Heart right ventricle (tissue), 16 donors: ENCODE data around the gene PSAT1. TPM values are rescaled to one million over a fixed set of nuclear protein-coding genes. Genes with fewer than 3 reads are reported as not detected.
A peak's percentile ranks its signal among the peaks of the same experiment; 100 is the strongest.

ENCODE experiments used
- ATAC-seq, 8 donors: fragments of 200-7000 bp; cut with Tn5 transposase; one replicate each; pipeline ENCODE4 v1.9.1; 2020; ENCODE audit warnings: mild to moderate bottlenecking in 8 of 8, moderate library complexity in 8 of 8, moderate number of reproducible peaks in 1 of 8
- DNase-seq, 2 donors: peaks; one replicate each; pipeline ENCODE4 v3.0.0-alpha.2; 2020
- H3K27ac ChIP-seq, 10 donors: fragments of 200-600 bp; sonication (generic) in 2 of 10; one replicate each; pipeline versions ENCODE4 v1.5.0 to v1.8.0; 2020 to 2022; ENCODE audit warnings: mild to moderate bottlenecking in 3 of 10
- H3K27me3 ChIP-seq, 7 donors: fragments of 200-600 bp; one replicate each; pipeline ENCODE4 v1.8.0; 2021 to 2022; ENCODE audit warnings: mild to moderate bottlenecking in 2 of 7
- H3K36me3 ChIP-seq, 9 donors: fragments of 200-600 bp; sonication (generic) in 1 of 9; one replicate each; pipeline versions ENCODE4 v1.5.0 to v1.8.0; 2020 to 2022; ENCODE audit warnings: mild to moderate bottlenecking in 2 of 9
- H3K4me1 ChIP-seq, 9 donors: fragments of 200-600 bp; sonication (generic) in 1 of 9; one replicate each; pipeline versions ENCODE4 v1.5.0 to v1.8.0; 2020 to 2022; ENCODE audit warnings: mild to moderate bottlenecking in 4 of 9
- H3K4me3 ChIP-seq, 10 donors: fragments of 200-600 bp; sonication (generic) in 2 of 10; one replicate each; pipeline versions ENCODE4 v1.5.0 to v1.8.0; 2020 to 2022; ENCODE audit warnings: mild to moderate bottlenecking in 7 of 10, moderate library complexity in 2 of 10
- H3K9me3 ChIP-seq, 11 donors: fragments of 200-600 bp in 10 of 11; sonication (generic) in 2 of 11; one replicate each; pipeline versions ENCODE4 v1.5.0 to v1.8.0; 2013 to 2022; ENCODE audit warnings: mild to moderate bottlenecking in 2 of 11, control low read depth in 1 of 11, moderate library complexity in 1 of 11
- WGBS, 2 donors: extraction: QIAGEN DNeasy Blood & Tissue Kit; methylation state at CpG; one replicate each; pipeline ENCODE4 v1.1.7; 2013; ENCODE audit warnings: inconsistent platforms in 1 of 2; 5-methylcytosine and 5-hydroxymethylcytosine counted together
- intact Hi-C, 10 donors: fragments of 100-400 bp; cut with DNase I; formaldehyde crosslinking; loops; one replicate each; pipeline versions ENCODE4 v1.11.1 to v1.14.2; 2022
- polyA plus RNA-seq, 2 donors: library from polyadenylated mRNA; stranded (reverse); fragments of 200-250 nt; gene quantifications; one replicate each; pipeline ENCODE4 v1.2.3, GENCODE V29; 2013
- total RNA-seq, 10 donors: library from RNA; stranded (reverse); fragmentation: NEBNext Ultra II Directional in 3 of 10; extraction: Animal tissue kit (Norgen Biotek cat#: 25700) in 3 of 10; gene quantifications; one replicate each; pipeline versions ENCODE4 v1.2.1 to v1.2.4, GENCODE V29; 2021 to 2023
- TF ChIP-seq, protein P1 (sequence below), 9 donors: fragments of 200-600 bp; sonication (generic) in 2 of 9; IDR thresholded peaks; one replicate each; pipeline versions ENCODE4 v1.5.0 to v1.8.0; 2021 to 2022; ENCODE audit warnings: antibody characterized with exemption in 9 of 9, mild to moderate bottlenecking in 5 of 9, moderate library complexity in 1 of 9
- donor health status: Arrhythmogenic right ventricular cardiomyopathy.
- donor health status: ischemic (EF 13 %, LVEDD 7.1; RV severe dilation, severe dysfunction).
- donor health status: healthy with polysubstance abuse.
- donor health status: DM: no; HTN: yes; CAD: no.
- donor health status: DM: no; HTN: no; CAD: no.
- donor health status: ischemic (EF 25% LVEDD 6.9; RV normal size, moderate dysfunction).
- donor health status: ischemic (EF 25% LVEDD 5.7; RV mildly dilated, moderate dysfunction).
- donor health status: healthy.
- donor health status: DM: yes; HTN: yes; CAD: no.
- donor health status: Ischemic cardiomyopathy.
- donor health status: ischemic (EF 35%, LVEDD 5.7; RV mildly dilated, moderate dysfunction).
- donor health status: nonischemic (EF 11% LVEDD 7.7; RV severe dilation, severe dysfunction).
- donor health status: DM: yes; HTN: yes; CAD: no.
- donor health status: PGD.
- donor health status: ischemic (EF 29% LVEDD 5.4; RV normal size, mild dysfunction).
- donor health status: nonischemic (EF 23%, LVEDD 6.1; RV moderate dilation, normal function).

PSAT1 gene
- total and polyA plus RNA-seq, 12 donors, result 0.28 to 4.0 (median 0.56) TPM; not detected in 1

GRCh38 chr9:78324682-78325081, 27.8 kb downstream of the PSAT1 start:
- Histone ChIP-seq H3K36me3 (no peaks in the 10 kb centered on the region), H3K9me3 (peaks cover 0 to 3% (median 0%) of the 10 kb centered on the region in 11 donors), H3K4me1 (peaks cover 0 to 8% (median 4%) of the 10 kb centered on the region in 9 donors), H3K27ac (no peak overlapping the region), H3K4me3 (no peak overlapping the region), H3K27me3 (no peaks in the 10 kb centered on the region)
- intact Hi-C loops, result no loop called here
- TF ChIP-seq, protein P1, sequence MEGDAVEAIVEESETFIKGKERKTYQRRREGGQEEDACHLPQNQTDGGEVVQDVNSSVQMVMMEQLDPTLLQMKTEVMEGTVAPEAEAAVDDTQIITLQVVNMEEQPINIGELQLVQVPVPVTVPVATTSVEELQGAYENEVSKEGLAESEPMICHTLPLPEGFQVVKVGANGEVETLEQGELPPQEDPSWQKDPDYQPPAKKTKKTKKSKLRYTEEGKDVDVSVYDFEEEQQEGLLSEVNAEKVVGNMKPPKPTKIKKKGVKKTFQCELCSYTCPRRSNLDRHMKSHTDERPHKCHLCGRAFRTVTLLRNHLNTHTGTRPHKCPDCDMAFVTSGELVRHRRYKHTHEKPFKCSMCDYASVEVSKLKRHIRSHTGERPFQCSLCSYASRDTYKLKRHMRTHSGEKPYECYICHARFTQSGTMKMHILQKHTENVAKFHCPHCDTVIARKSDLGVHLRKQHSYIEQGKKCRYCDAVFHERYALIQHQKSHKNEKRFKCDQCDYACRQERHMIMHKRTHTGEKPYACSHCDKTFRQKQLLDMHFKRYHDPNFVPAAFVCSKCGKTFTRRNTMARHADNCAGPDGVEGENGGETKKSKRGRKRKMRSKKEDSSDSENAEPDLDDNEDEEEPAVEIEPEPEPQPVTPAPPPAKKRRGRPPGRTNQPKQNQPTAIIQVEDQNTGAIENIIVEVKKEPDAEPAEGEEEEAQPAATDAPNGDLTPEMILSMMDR (IDR thresholded peaks at IDR 0.05), result no peak
- ATAC-seq (no peak), DNase-seq (no peak)
- WGBS, 2 donors, result 93 to 96% methylated on average over 8 of the region's 8 CpGs

DNA sequence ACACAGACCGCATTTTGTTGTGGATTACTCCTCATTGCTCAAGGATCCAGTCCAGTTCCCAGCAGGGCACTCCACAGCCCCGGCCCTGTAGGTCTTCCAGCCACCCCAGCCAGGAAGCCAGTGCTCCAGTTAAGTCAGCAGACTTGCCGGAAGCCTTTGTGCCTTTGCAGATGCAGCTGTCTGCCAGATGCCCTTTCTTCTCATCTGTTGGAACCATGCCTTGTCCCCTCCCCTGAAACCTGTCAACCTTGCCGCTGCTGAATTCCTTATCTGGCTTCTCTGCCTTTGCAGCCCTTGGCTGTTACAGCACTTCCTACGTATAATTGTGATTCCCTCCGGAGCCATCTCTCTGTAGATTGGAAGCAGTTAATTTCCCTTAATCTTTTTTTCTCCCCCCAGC, 28.4 kb downstream of the PSAT1 start:
- intact Hi-C loops, result no loop called here
- H3K27ac ChIP-seq, result no peak overlapping the region
- H3K27me3 ChIP-seq, result no peaks in the 10 kb centered on the region
- H3K4me3 ChIP-seq, result no peak overlapping the region
- peaks cover 0 to 8% (median 4%) of the 10 kb centered on the region in 9 donors for H3K4me1 ChIP-seq
- ATAC-seq (peak in 3 of 8 donors; percentile 17 to 84 (median 42)), DNase-seq (no peak)
- H3K36me3 ChIP-seq, result no peaks in the 10 kb centered on the region
- 13 to 15% methylated on average over 6 of the region's 6 CpGs for WGBS, 2 donors
- H3K9me3 ChIP-seq, result peaks cover 0 to 3% (median 0%) of the 10 kb centered on the region in 11 donors
- TF ChIP-seq, protein P1 (IDR thresholded peaks at IDR 0.05), result no peak

DNA sequence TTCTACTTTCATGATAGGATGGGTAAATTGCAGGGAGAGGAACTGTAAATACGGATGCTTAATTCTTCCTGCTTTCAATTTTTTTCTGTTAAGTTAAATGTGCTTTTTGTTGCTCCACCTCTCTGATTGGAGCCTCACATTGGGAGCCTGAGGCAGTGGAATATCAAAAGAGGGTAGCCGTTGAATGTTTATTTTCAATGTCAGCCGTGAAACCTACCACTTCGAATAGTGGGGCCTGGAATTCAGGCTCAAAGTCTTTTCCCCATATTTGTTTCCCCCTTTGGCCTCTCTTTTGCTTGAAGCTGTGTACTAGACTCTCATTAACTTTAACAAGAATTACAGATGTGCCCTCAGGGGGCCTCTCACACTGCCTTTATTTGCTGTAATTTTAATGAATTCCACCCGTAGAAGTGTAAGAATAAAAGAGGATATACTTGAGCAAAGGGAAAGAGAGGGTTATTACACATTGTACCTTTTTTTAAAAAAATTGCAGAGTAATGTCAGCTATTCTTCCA, 29.0 kb downstream of the PSAT1 start:
- Histone ChIP-seq H3K9me3 (peaks cover 0 to 3% (median 0%) of the 10 kb centered on the region in 11 donors), H3K27me3 (no peaks in the 10 kb centered on the region), H3K4me1 (peaks cover 0 to 8% (median 4%) of the 10 kb centered on the region in 9 donors), H3K36me3 (no peaks in the 10 kb centered on the region), H3K27ac (no peak overlapping the region), H3K4me3 (no peak overlapping the region)
- no peak for ATAC-seq
- TF ChIP-seq, protein P1 (IDR thresholded peaks at IDR 0.05), result no peak
- intact Hi-C loops, result no loop called here
- no peak for DNase-seq
- WGBS, 2 donors, result 47 to 52% methylated on average over 5 of the region's 5 CpGs

DNA sequence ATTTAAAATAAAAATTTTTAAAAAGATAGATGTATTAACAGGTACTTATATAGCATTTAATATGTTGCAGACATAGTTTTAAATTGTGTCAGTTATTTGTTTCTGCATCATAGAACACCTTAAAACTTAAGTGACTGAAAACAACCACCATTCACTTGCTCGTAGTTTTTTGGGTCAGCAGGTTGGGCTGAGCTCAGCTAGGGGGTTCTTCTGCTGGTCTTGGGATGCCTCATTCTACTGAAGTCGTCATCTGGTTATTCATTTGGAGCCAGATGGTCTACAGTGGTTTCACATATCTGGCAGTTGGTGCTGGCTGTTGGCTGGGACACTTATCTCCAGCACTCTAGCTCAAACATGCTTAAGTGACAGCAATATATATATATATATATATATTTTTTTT, 29.6 kb downstream of the PSAT1 start:
- peaks cover 0 to 8% (median 4%) of the 10 kb centered on the region in 9 donors for H3K4me1 ChIP-seq
- no peak overlapping the region for H3K27ac ChIP-seq
- H3K36me3 ChIP-seq, result no peaks in the 10 kb centered on the region
- H3K4me3 ChIP-seq, result no peak overlapping the region
- ATAC-seq (no peak), DNase-seq (no peak)
- peaks cover 0 to 4% (median 0%) of the 10 kb centered on the region in 7 donors for H3K27me3 ChIP-seq
- H3K9me3 ChIP-seq, result peaks cover 0 to 3% (median 0%) of the 10 kb centered on the region in 11 donors
- intact Hi-C loops, result no loop called here
- TF ChIP-seq, protein P1 (IDR thresholded peaks at IDR 0.05), result no peak
- WGBS, 2 donors, result 89 to 91% methylated on average over 2 of the region's 2 CpGs
